NCI-H146 (cell line): ENCODE measurements around the gene KHDRBS2.

Experiments
- DNase-seq: peaks from one replicate; lab custom pipeline; 2025; lab: John Stamatoyannopoulos, UW

KHDRBS2 gene

GRCh38 chr6:62035952-62036351, 250.1 kb downstream of the KHDRBS2 start:
- DNase-seq: no peak

- DNase-seq: no peak
Measured at GRCh38 chr6:62013719-62014118, 272.3 kb downstream of the KHDRBS2 start.

GRCh38 chr6:62009445-62009844, 276.6 kb downstream of the KHDRBS2 start:
- no peak for DNase-seq

GRCh38 chr6:61989616-61990015, 296.4 kb downstream of the KHDRBS2 start:
- DNase-seq: no peak

DNA sequence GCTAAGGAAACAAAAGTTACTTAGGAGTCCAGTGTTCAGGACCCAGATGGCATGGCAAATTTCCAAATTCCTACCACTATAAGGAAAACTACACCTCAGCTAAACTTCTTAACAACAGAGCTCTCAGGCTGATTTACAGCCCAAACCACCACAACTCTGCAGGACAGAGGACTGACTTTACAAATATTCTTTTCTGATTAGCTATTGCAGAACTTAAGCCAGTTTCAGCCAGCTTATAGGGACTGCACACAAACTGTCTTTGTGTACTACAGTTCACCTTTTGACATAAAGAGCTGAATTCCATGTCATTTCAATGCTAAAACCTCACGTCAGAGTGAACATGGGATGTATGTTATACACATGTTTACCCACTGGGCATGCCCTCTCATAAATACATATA, 305.4 kb downstream of the KHDRBS2 start:
- DNase-seq: no peak

- DNase-seq: no peak
Measured at GRCh38 chr6:61977947-61978346, 308.1 kb downstream of the KHDRBS2 start.

DNA sequence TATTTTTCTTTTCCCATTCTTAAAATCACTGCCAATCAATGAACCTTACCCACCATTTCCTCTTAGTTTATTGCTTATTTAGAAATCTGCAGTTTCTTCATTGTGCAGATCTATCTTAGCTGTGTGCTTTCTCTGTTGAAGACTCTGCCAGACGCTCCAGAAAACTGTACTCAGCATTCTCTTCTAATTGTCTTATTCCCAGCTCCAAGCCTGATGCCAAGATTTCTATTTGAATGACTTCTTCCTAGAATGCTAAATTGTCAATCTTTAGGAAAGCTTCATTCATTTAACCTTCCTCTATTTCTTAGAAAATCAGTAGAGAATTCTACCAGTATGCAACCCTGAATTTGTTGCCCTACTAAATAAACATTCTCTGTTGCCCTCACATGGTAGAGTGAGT, 308.9 kb downstream of the KHDRBS2 start:
- DNase-seq: no peak

DNA sequence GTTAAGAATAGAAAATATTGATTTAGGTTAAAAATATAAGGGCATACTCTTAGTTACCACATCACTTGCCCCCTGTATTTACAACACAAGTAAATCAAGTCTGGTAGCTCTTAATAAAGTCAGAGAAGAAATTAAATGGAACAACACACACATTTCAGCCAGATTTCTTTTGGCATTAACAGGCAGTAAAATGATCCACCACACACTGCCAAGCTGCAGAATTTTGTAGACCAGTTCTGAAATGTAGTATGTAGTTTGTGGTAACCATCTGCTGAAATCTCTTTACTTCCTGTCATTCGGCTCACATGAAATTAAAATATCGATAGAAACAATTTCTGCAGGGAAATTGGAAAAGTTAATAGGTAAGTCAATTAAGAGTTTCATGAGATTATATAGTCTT, 326.8 kb downstream of the KHDRBS2 start:
- DNase-seq: no peak

DNA sequence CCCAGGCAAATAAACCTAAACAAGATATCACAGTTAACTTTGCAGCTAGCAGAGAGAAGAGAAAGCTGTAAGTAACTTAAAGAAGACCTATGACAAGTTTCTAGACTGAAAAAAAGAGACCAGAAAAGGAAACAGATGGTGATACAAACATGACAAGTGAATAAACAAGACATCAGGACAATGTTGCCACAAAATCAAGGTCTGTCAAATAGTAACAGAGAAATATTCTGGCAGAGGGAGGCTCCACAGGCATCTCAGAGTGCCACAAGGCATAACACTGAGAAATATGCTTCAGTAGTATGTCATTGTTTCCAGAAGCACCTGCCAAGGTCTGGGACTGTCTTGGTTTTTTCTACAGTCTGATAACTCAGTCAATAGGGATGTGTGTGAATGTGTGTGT, 332.2 kb downstream of the KHDRBS2 start:
- no peak for DNase-seq

DNA sequence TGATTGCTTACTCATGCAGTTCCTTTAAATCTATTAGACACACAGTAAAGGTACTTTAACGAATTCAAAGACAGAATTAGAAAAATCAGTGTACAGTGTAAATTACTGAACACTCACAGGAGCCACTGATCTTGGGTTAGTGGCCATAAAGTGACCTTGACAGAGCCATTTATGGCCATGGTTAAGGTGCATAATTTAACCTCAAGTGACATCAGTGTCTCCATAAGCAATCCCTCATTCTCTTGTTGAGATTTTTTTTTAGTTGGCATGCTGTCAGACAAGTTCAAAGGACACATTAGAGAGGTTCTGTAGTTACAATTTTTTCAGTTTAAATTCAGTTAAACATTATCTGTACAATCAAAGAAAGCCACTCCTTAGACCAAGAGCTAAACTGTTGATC, 334.4 kb downstream of the KHDRBS2 start:
- no peak for DNase-seq

GRCh38 chr6:61950811-61951210, 335.2 kb downstream of the KHDRBS2 start:
- no peak for DNase-seq

GRCh38 chr6:61949971-61950370, 336.1 kb downstream of the KHDRBS2 start:
- DNase-seq: no peak

GRCh38 chr6:61949161-61949560, 336.9 kb downstream of the KHDRBS2 start:
- DNase-seq: no peak

- no peak for DNase-seq
Measured at GRCh38 chr6:61947311-61947947, 338.6 kb downstream of the KHDRBS2 start.

- DNase-seq: no peak
Measured at GRCh38 chr6:61940919-61941318, 345.1 kb downstream of the KHDRBS2 start.

DNA sequence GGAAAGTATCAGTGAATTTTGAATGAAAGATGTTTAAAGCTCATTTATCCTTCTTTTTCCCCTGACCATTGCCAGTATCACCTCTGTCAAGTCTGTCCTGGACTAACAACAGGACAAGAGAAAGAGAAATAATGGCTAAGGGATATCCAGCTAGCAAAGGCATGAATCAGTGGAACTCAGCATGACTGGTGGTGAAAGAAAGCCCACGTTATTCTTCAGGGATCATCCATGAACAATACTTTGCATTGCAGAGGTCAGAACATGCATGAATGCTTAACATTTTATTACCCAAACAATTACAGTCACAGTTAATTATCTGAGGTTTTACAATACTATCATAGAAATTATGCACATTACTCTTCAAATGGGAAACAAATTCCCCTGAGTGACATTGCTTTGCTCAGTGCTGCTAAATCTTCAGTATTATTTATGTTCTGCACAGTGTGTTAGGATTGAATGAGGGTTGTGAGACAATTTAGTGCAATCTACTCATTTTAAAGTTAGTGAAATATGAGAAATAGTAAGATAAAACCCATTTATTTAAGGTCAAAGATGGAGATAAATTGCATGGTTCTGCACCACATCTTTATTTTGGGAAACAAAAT, 350.7 kb downstream of the KHDRBS2 start:
- DNase-seq: no peak

- DNase-seq: no peak
Measured at GRCh38 chr6:61909486-61909885, 376.5 kb downstream of the KHDRBS2 start.

GRCh38 chr6:61901748-61902147, 384.3 kb downstream of the KHDRBS2 start:
- DNase-seq: no peak

DNA sequence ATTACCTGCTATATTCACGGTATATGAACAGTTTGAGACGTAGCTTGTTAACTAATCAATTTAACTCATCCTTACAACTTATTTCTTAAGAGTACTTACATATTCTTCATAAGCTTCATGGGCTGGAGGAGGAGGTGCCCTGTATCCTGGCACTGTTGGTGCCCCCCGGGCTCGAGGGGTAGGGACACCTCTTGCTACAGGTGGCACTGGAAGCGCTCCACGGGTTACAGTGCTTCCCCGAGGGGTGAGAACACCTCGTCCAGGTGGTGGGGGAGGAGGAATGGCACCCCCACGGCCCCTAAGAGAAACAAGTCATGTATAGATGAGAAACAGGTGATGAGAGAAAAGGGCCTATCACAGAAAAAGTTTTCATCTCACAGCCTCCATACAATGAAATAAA, 391.5 kb downstream of the KHDRBS2 start:
- DNase-seq: no peak

DNA sequence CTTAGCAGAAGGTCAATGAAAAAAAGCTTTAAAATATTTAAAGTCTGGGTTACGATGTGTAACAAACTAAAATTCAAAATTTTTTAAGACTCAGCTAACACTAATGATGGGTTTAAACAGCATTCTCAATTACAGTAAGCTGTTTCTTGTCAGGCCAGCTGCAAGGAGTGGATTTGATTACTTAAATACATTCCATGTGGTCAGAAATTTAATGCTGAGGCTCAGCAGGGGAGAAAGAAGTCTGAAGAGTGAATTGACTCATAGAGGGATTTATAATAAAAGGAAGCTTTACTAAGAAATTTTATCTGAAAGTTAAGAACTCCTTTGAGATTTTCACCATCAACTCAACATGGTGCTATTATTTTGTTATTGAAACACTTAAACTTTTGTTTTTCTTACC, 398.6 kb downstream of the KHDRBS2 start:
- DNase-seq: peak; percentile 1

- no peak for DNase-seq
Measured at GRCh38 chr6:61886608-61887259, 399.3 kb downstream of the KHDRBS2 start.

DNA sequence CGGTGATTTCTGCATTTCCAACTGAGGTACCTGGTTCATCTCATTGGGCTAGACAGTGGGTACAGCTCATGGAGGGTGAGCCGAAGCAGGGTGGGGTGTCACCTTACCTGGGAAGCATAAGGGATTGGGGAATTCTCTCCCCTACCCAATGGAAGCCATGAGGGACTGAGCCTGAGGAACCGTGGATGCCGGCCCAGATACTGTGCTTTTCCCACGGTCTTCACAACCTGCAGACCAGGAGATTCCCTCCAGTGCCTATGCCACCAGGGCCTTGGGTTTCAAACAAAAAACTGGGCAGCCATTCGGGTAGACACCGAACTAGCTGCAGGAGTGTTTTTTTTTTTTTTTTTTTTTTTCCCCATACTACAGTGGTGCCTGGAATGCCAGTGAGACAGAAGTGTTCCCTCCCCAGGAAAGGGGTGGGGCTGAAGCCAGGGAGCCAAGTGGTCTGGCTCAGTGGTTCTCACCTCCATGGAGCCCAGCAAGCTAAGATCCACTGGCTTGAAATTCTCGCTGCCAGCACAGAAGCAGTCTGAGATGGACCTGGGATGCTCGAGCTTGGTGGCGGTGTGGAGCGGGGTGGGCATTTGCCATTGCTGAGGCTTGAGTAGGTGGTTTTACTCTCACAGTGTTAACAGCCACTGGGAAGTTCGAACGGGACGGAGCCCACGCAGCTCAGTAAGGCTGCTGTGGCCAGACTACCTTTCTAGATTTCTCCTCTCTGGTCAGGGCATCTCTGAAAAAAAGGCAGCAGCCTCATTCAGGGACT, 416.2 kb downstream of the KHDRBS2 start:
- no peak for DNase-seq
